Smooth muscle cell (in vitro differentiated cells): ENCODE data around the gene ICA1. TPM values are rescaled to one million over a fixed set of nuclear protein-coding genes. Genes with fewer than 3 reads are reported as not detected.
"Not testable (repeated sequence)": the region's sequence is repeated elsewhere in the genome, so short reads cannot be mapped to it uniquely, and the experiment has no call there.

Experiments
- DNase-seq: peaks from one replicate; lab custom pipeline; 2025; ENCODE audit not compliant: unreplicated experiment; lab: John Stamatoyannopoulos, UW
- H2AFZ ChIP-seq: fragments of 200-600 bp; sonication (generic); 2 replicates; pipeline ENCODE4 v1.6.0; 2016; ENCODE audit warnings: antibody characterized with exemption, low read depth, mild to moderate bottlenecking
- H3F3A ChIP-seq: fragments of 200-600 bp; sonication (generic); 2 replicates; pipeline ENCODE4 v1.6.0; 2017; ENCODE audit warnings: antibody characterized with exemption, low read depth
- H3K27ac ChIP-seq: fragments of 200-600 bp; sonication (generic); 2 replicates; pipeline ENCODE4 v1.5.1; 2016; ENCODE audit warnings: low read depth, mild to moderate bottlenecking
- H3K27me3 ChIP-seq: fragments of 200-600 bp; sonication (generic); 2 replicates; pipeline ENCODE4 v1.6.1; 2016; ENCODE audit warnings: low read depth, mild to moderate bottlenecking
- H3K36me3 ChIP-seq: fragments of 200-600 bp; sonication (generic); 2 replicates; pipeline ENCODE4 v1.5.1; 2016; ENCODE audit warnings: low read depth
- H3K4me1 ChIP-seq: fragments of 200-600 bp; sonication (generic); 2 replicates; pipeline ENCODE4 v1.5.1; 2016; ENCODE audit warnings: low read depth
- H3K4me2 ChIP-seq: fragments of 200-600 bp; sonication (generic); 2 replicates; pipeline ENCODE4 v1.6.0; 2016; ENCODE audit warnings: mild to moderate bottlenecking
- H3K4me3 ChIP-seq: fragments of 200-600 bp; sonication (generic); 2 replicates; pipeline ENCODE4 v1.5.1; 2016; ENCODE audit warnings: mild to moderate bottlenecking
- H3K79me2 ChIP-seq: fragments of 200-600 bp; sonication (generic); 2 replicates; pipeline ENCODE4 v1.6.0; 2016; ENCODE audit warnings: low read depth, mild to moderate bottlenecking
- H3K9ac ChIP-seq: fragments of 200-600 bp; sonication (generic); 2 replicates; pipeline ENCODE4 v1.6.0; 2016; ENCODE audit warnings: low read depth
- H3K9me3 ChIP-seq: fragments of 200-600 bp; sonication (generic); replicated peaks from 2 replicates; pipeline ENCODE4 v1.5.1; 2016; ENCODE audit warnings: low read depth
- H4K20me1 ChIP-seq: fragments of 200-600 bp; sonication (generic); 2 replicates; pipeline ENCODE4 v1.6.0; 2016; ENCODE audit warnings: low read depth
- CTCF ChIP-seq: fragments of 200-600 bp; sonication (generic); IDR thresholded peaks from 2 replicates; pipeline ENCODE4 v1.5.1; 2017; ENCODE audit warnings: borderline replicate concordance, mild to moderate bottlenecking, antibody characterized with exemption; ENCODE audit not compliant: insufficient read depth, poor library complexity, severe bottlenecking
- WGBS: methylation state at CpG from one replicate; pipeline ENCODE4 v1.1.7; 2016; ENCODE audit warnings: low lambda C conversion rate; 5-methylcytosine and 5-hydroxymethylcytosine counted together
- polyA plus RNA-seq: library from polyadenylated mRNA; unstranded; fragments of >200 nt; fragmentation: Nextera tagmentation; extraction: Ambion mirVana; gene quantifications from 2 replicates; pipeline ENCODE4 v1.2.1, GENCODE V29; 2016
- total RNA-seq: library from RNA; depleted of rRNA; stranded (reverse); fragments of >200 nt; gene quantifications from 2 replicates; pipeline ENCODE4 v1.2.3, GENCODE V29; 2014

Gene ICA1
- total and polyA plus RNA-seq, 2 experiments from 2014 or later, result 4.3 to 5.0 TPM

GRCh38 chr7:8239702-8240362, 22.1 kb downstream of the ICA1 start:
- not testable (repeated sequence) for H3K4me2 ChIP-seq, H4K20me1 ChIP-seq, H3K27me3 ChIP-seq, H3K27ac ChIP-seq, H3K4me3 ChIP-seq, H2AFZ ChIP-seq, DNase-seq, H3K9me3 ChIP-seq, H3K4me1 ChIP-seq, H3K36me3 ChIP-seq, H3F3A ChIP-seq, H3K79me2 ChIP-seq, H3K9ac ChIP-seq
- WGBS, result 73% methylated on average over 10 of the region's 10 CpGs

- no peaks in the 10 kb centered on the region for H3K9me3 ChIP-seq
- no peaks in the 10 kb centered on the region for H3K4me1 ChIP-seq
- H3F3A ChIP-seq, result no peaks in the 10 kb centered on the region
- no peak overlapping the region for H3K9ac ChIP-seq
- no peak overlapping the region for H3K4me2 ChIP-seq
- no peak overlapping the region for H3K4me3 ChIP-seq
- no peaks in the 10 kb centered on the region for H3K27me3 ChIP-seq
- no peak for DNase-seq
- H3K36me3 ChIP-seq, result no peaks in the 10 kb centered on the region
- H2AFZ ChIP-seq, result no peak overlapping the region
- no peaks in the 10 kb centered on the region for H3K79me2 ChIP-seq
- H3K27ac ChIP-seq, result no peak overlapping the region
- 50% methylated on average over 3 of the region's 3 CpGs for WGBS
- no peaks in the 10 kb centered on the region for H4K20me1 ChIP-seq
- TF ChIP-seq CTCF, result no peak
These were observed 25.1 kb downstream of the ICA1 start for GRCh38 chr7:8236780-8237407.

GRCh38 chr7:8232999-8233847, 28.7 kb downstream of the ICA1 start:
- no peak for DNase-seq
- Histone ChIP-seq H3K9me3 (no peaks in the 10 kb centered on the region), H3K9ac (no peak overlapping the region), H3K27me3 (no peaks in the 10 kb centered on the region), H3K4me3 (no peak overlapping the region), H3K36me3 (no peaks in the 10 kb centered on the region), H3F3A (no peaks in the 10 kb centered on the region), H4K20me1 (no peaks in the 10 kb centered on the region), H3K79me2 (no peaks in the 10 kb centered on the region), H3K4me1 (no peaks in the 10 kb centered on the region), H2AFZ (no peak overlapping the region), H3K27ac (no peak overlapping the region), H3K4me2 (no peak overlapping the region)
- WGBS, result 82% methylated on average over 8 of the region's 8 CpGs
- no peak for TF ChIP-seq CTCF

- Histone ChIP-seq H3K4me1 (no peaks in the 10 kb centered on the region), H3K4me2 (no peak overlapping the region), H3K27me3 (no peaks in the 10 kb centered on the region), H4K20me1 (no peaks in the 10 kb centered on the region), H3K9me3 (no peaks in the 10 kb centered on the region), H3K79me2 (no peaks in the 10 kb centered on the region), H3K36me3 (no peaks in the 10 kb centered on the region), H2AFZ (no peak overlapping the region), H3K27ac (no peak overlapping the region), H3F3A (no peaks in the 10 kb centered on the region), H3K4me3 (no peak overlapping the region), H3K9ac (no peak overlapping the region)
- no peak for DNase-seq
- WGBS, result 84% methylated on average over 3 of the region's 3 CpGs
- TF ChIP-seq CTCF, result no peak
These were observed 32.0 kb downstream of the ICA1 start for GRCh38 chr7:8229927-8230326.
